Caki2 (cell line): ENCODE data around the gene TUBB. TPM values are rescaled to one million over a fixed set of nuclear protein-coding genes. Genes with fewer than 3 reads are reported as not detected.
A peak's percentile ranks its signal among the peaks of the same experiment; 100 is the strongest.

Experiments
- DNase-seq: peaks from one replicate; pipeline ENCODE4 v3.0.0-alpha.2; 2015; ENCODE audit warnings: low read depth
- in situ Hi-C: cut with HindIII; loops from 2 replicates; pipeline ENCODE4 v1.10.0; 2016; ENCODE audit warnings: low sequenced_read_pairs, low pct_unique_long_range_greater_than_20kb, mixed read lengths
- total RNA-seq: library from RNA; depleted of rRNA; stranded (reverse); fragments of >200 nt; shearing (Covaris generic); gene quantifications from 2 replicates; pipeline ENCODE4 v1.2.3, GENCODE V29; 2014; ENCODE audit warnings: low replicate concordance

The TUBB gene
- total RNA-seq, 1 experiment from 2014 or later, result 624 TPM

- DNase-seq, result no peak
- in situ Hi-C loops, result no loop called here
Observed at GRCh38 chr6:30726506-30727413, 6.6 kb downstream of the TUBB start.

- DNase-seq, result no peak
Observed at GRCh38 chr6:30727920-30728553, 7.9 kb downstream of the TUBB start.

GRCh38 chr6:30730601-30731435, 10.7 kb downstream of the TUBB start:
- in situ Hi-C loops, result no loop called here
- DNase-seq, result peak; percentile 73

More at GRCh38 chr6:30727920-30728553, 7.9 kb downstream of the TUBB start:
- in situ Hi-C loops, result no loop called here

GRCh38 chr6:30732237-30732943, 12.2 kb downstream of the TUBB start:
- in situ Hi-C loops, result no loop called here
- DNase-seq, result no peak

GRCh38 chr6:30735668-30736314, 15.6 kb downstream of the TUBB start:
- DNase-seq, result no peak
- in situ Hi-C loops, result no loop called here

GRCh38 chr6:30738532-30738931, 18.4 kb downstream of the TUBB start:
- no peak for DNase-seq
- in situ Hi-C loops, result no loop called here

- DNase-seq, result no peak
- in situ Hi-C loops, result no loop called here
Observed at GRCh38 chr6:30740540-30740870, 20.4 kb downstream of the TUBB start.

- DNase-seq, result no peak
- in situ Hi-C loops, result no loop called here
Observed at GRCh38 chr6:30741063-30741779, 21.1 kb downstream of the TUBB start.

- no peak for DNase-seq
- in situ Hi-C loops, result no loop called here
Observed at GRCh38 chr6:30741789-30742315, 21.7 kb downstream of the TUBB start.

GRCh38 chr6:30742316-30743098, 22.4 kb downstream of the TUBB start, which contains the start of gene FLOT1:
FLOT1 (minus strand) TSS chr6:30742687; CDS start chr6:30742189, 498 bp downstream.
- in situ Hi-C loops, result no loop called here
- DNase-seq, result peak; percentile 99

GRCh38 chr6:30743099-30744053, 23.2 kb downstream of the TUBB start:
- no peak for DNase-seq
- in situ Hi-C loops, result no loop called here

GRCh38 chr6:30744054-30744805, 24.1 kb downstream of the TUBB start, which contains the start of gene IER3:
IER3 (minus strand) TSS chr6:30744547; CDS start chr6:30744518, 29 bp downstream.
- in situ Hi-C loops, result no loop called here
- DNase-seq, result peak; percentile 96

GRCh38 chr6:30747300-30747687, 27.1 kb downstream of the TUBB start:
- in situ Hi-C loops, result no loop called here
- no peak for DNase-seq

GRCh38 chr6:30747902-30748769, 28.0 kb downstream of the TUBB start:
- no peak for DNase-seq
- in situ Hi-C loops, result no loop called here
